Nephron (organoid): ENCODE measurements around the gene CREB3L1.

ENCODE experiments used
- H3K27ac Mint-ChIP-seq, 3 experiments: 2 replicates each; pipeline ENCODE4 v1.8.0; 2020; ENCODE audit warnings: mixed read lengths in 3 of 3, mild to moderate bottlenecking in 2 of 3, moderate library complexity in 1 of 3
- H3K27me3 Mint-ChIP-seq: 2 replicates; pipeline ENCODE4 v1.8.0; 2021; ENCODE audit warnings: low read depth, mild to moderate bottlenecking, moderate library complexity, mixed read lengths
- H3K36me3 Mint-ChIP-seq: 2 replicates; pipeline ENCODE4 v1.8.0; 2020; ENCODE audit warnings: low read depth, mixed read lengths
- H3K4me1 Mint-ChIP-seq: 2 replicates; pipeline ENCODE4 v1.8.0; 2020; ENCODE audit warnings: mixed read lengths
- H3K4me3 Mint-ChIP-seq, 3 experiments: 2 replicates each; pipeline ENCODE4 v1.8.0; 2020; ENCODE audit warnings: mild to moderate bottlenecking in 3 of 3, mixed read lengths in 3 of 3, moderate library complexity in 2 of 3
- H3K9me3 Mint-ChIP-seq: 2 replicates; pipeline ENCODE4 v1.8.0; 2020; ENCODE audit warnings: mixed read lengths
- TF ChIP-seq, protein P1 (sequence below), 3 experiments: fragments of 200-600 bp; sonication (generic); IDR thresholded peaks; one replicate each; pipeline ENCODE4 v1.5.0; 2021; ENCODE audit warnings: antibody characterized with exemption in 3 of 3; ENCODE audit not compliant: unreplicated experiment in 3 of 3

CREB3L1 gene

DNA sequence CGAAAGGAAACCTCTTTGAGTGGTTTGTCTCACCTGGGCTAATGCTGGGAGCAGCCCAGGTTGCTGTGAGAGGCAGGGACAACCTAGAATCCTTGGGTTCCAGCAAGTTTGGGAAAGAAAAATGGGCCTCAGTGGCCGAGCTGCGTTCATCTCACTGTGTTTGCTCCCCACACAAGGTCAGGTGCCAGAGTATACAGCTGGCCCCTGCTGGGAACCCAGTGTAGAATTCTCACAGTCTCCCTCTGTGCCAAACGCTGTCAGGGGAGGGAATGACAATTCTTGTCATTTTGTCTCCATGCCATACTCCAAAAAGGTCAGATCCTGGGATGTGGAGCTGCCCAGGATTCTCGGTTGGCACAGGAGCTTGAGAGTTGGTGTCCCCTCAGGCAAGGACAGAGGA is 74.1 kb downstream of the CREB3L1 start:
- H3K36me3 Mint-ChIP-seq = no peaks in the 10 kb centered on the region
- peak overlapping the region in 2 of 3 experiments; percentile 20 to 64 for H3K4me3 Mint-ChIP-seq
- H3K4me1 Mint-ChIP-seq = peaks cover 55% of the 10 kb centered on the region
- peaks cover 7% of the 10 kb centered on the region for H3K27me3 Mint-ChIP-seq
- H3K27ac Mint-ChIP-seq = peak overlapping the region in 1 of 3 experiments; percentile 39
- no peaks in the 10 kb centered on the region for H3K9me3 Mint-ChIP-seq
- TF ChIP-seq, protein P1, sequence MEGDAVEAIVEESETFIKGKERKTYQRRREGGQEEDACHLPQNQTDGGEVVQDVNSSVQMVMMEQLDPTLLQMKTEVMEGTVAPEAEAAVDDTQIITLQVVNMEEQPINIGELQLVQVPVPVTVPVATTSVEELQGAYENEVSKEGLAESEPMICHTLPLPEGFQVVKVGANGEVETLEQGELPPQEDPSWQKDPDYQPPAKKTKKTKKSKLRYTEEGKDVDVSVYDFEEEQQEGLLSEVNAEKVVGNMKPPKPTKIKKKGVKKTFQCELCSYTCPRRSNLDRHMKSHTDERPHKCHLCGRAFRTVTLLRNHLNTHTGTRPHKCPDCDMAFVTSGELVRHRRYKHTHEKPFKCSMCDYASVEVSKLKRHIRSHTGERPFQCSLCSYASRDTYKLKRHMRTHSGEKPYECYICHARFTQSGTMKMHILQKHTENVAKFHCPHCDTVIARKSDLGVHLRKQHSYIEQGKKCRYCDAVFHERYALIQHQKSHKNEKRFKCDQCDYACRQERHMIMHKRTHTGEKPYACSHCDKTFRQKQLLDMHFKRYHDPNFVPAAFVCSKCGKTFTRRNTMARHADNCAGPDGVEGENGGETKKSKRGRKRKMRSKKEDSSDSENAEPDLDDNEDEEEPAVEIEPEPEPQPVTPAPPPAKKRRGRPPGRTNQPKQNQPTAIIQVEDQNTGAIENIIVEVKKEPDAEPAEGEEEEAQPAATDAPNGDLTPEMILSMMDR (IDR thresholded peaks at IDR 0.05; ENCODE audit: unreplicated experiment in 3 of 3) = no peak

DNA sequence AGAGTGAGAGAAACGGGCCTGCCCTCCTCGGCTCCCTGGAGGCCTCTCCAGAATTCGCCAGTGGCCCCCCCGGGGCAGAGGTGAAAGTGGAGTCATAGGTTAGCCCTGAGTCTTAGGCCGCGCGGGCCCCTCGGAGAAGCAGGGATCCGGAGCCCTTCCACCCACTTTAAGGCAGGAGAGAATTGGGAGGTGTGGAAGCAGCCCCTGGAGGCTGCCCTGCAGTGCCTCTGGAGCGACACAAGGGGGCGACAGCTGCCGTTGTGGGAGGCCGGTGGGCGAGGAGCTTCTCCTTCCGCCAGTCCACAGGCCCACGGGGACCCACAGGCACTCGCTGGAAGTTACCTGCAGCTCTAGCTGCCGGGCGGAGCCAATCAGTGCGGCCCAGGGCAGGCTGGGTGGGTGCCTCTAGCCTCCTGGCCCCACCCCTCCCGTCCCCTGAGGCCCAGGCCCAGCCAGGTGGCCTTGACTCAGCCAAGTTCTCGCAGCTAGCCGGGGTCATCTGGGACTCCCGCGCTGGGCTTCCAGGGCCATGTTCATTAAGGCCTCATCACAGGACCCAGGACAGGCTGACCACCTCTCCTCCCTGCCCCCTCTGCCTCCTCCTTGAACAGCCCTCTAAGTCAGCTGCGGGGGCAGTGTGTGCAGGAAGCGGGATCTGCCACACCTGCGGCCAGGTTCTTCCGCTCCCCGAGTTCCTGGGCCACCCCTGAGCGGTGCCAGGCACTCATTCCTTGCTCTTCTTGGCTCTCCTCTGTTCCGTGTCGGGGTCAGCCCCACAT is 74.8 kb downstream of the CREB3L1 start:
- Mint-ChIP-seq H3K4me3 (peak overlapping the region in 2 of 3 experiments; percentile 19 to 64), H3K36me3 (no peaks in the 10 kb centered on the region), H3K27ac (peak overlapping the region in 1 of 3 experiments; percentile 39), H3K9me3 (no peaks in the 10 kb centered on the region), H3K27me3 (peaks cover 7% of the 10 kb centered on the region), H3K4me1 (peaks cover 55% of the 10 kb centered on the region)
- TF ChIP-seq, protein P1 (IDR thresholded peaks at IDR 0.05; ENCODE audit: unreplicated experiment in 3 of 3) = peak; percentile 71 to 92 (median 80)

DNA sequence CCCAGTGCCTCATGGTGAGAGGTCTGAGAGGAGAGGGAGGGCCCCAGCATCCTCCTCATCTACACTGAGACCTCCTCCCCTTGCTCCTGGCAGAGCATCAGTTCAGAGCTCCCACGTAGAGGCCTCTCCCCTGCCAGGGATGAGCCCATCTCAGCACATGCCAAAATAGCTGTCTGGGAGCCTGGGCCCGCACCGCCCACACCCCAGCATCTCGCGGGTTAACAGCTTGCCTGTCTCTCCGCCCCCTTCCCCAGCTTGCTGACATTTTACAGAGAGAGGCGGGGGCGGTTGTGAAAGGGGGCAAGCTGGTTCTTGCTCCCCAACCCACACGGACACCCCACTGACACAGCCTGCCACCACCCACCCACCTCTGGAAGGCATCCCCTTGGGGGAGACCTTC is 76.2 kb downstream of the CREB3L1 start:
- peaks cover 50% of the 10 kb centered on the region for H3K4me1 Mint-ChIP-seq
- no peaks in the 10 kb centered on the region for H3K9me3 Mint-ChIP-seq
- H3K27ac Mint-ChIP-seq = peak overlapping the region in 2 of 3 experiments; percentile 89 to 90
- TF ChIP-seq, protein P1 (IDR thresholded peaks at IDR 0.05; ENCODE audit: unreplicated experiment in 3 of 3) = no peak
- no peaks in the 10 kb centered on the region for H3K36me3 Mint-ChIP-seq
- no peak overlapping the region for H3K4me3 Mint-ChIP-seq
- H3K27me3 Mint-ChIP-seq = peaks cover 7% of the 10 kb centered on the region

DNA sequence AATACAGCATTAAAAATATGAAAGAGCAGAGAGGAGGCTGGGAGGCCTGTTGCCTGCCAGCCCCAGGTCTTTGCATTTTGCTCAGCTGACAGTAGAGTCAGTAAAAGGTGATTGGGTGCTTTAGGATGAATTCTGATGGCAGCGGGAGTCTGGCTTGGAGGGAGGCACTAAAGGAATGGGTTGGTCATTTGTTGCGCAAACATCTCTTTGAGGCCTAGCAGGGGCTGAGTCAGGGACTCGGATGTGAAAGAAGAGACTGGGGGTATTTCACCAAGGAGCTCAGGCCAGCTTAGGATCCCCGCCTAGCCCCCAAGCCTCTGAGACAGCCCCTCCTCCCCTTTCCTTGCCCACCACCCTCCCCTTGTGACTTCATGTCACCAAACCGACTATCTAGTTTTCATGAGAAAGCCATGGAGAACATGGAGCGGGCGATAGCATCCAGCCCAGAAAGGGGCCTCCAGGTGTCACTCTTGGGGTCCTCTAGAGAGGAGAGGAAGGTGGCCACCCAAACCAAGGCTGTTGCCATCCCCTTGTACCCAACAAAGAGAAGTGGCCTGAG is 79.5 kb downstream of the CREB3L1 start:
- TF ChIP-seq, protein P1 (IDR thresholded peaks at IDR 0.05; ENCODE audit: unreplicated experiment in 3 of 3) = no peak
- Mint-ChIP-seq H3K36me3 (no peaks in the 10 kb centered on the region), H3K27ac (peak overlapping the region; percentile 28 to 92 (median 52)), H3K9me3 (no peaks in the 10 kb centered on the region), H3K4me1 (peaks cover 39% of the 10 kb centered on the region), H3K4me3 (peak overlapping the region in 1 of 3 experiments; percentile 8), H3K27me3 (no peaks in the 10 kb centered on the region)

DNA sequence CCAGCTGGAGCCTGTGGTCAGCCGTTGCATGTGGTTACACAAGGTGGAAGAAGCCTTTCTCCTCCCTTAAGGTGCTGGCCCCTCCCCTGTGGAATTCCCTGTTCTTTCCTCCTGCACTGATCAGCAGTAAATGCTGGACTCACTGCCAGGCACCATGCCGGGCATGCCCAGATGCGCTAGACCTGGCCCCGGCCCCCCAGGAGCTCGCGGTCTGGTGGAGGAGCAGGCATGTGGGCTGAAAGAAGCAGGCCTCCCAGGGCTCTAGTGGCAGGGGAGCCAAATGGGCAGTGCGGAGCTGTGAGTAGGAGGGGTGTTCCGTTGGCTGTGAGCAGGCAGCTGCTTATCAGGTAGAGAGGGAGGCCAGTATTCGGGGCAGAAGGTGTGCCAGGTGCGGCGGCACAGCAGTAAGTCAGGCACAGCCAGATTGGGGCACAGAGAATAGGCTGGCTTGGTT is 80.0 kb downstream of the CREB3L1 start:
- Mint-ChIP-seq H3K4me3 (no peak overlapping the region), H3K27ac (peak overlapping the region; percentile 28 to 82 (median 63)), H3K4me1 (peaks cover 41% of the 10 kb centered on the region), H3K9me3 (no peaks in the 10 kb centered on the region), H3K36me3 (no peaks in the 10 kb centered on the region), H3K27me3 (no peaks in the 10 kb centered on the region)
- TF ChIP-seq, protein P1 (IDR thresholded peaks at IDR 0.05; ENCODE audit: unreplicated experiment in 3 of 3) = no peak
